GM23338 (cell line): ENCODE data around the gene IMPDH1.

Experiments
- CREB1 ChIP-seq: fragments of 250-450 bp; sonication (Bioruptor Pico); IDR thresholded peaks from 2 replicates; pipeline ENCODE4 v1.5.0; 2020; ENCODE audit warnings: low read depth, mild to moderate bottlenecking, moderate library complexity
- CTCF ChIP-seq, 2 experiments: fragments of 200-600 bp in 1 of 2; sonication (generic) in 1 of 2; conservative IDR thresholded peaks; 2 replicates each; pipeline versions ENCODE4 v1.5.1 to v1.6.1; 2016 to 2017; ENCODE audit warnings: antibody characterized with exemption in 2 of 2, low read depth in 2 of 2, mild to moderate bottlenecking in 2 of 2, moderate library complexity in 1 of 2
- EZH2 ChIP-seq: fragments of 200-600 bp; sonication (generic); IDR thresholded peaks from one replicate; pipeline ENCODE4 v1.8.0; 2017; ENCODE audit warnings: antibody characterized with exemption, mild to moderate bottlenecking, low read depth; ENCODE audit not compliant: unreplicated experiment
- EZH2phosphoT487 ChIP-seq: fragments of 200-600 bp; sonication (generic); IDR thresholded peaks from one replicate; pipeline ENCODE4 v1.8.1; 2018; ENCODE audit warnings: antibody characterized with exemption; ENCODE audit not compliant: unreplicated experiment
- POLR2AphosphoS5 ChIP-seq: IDR thresholded peaks from 2 replicates; pipeline ENCODE4 v1.6.1; 2016; ENCODE audit warnings: antibody characterized with exemption, low read depth
- TF ChIP-seq, protein P1 (sequence below): IDR thresholded peaks from 2 replicates; pipeline ENCODE4 v1.6.1; 2016; ENCODE audit warnings: antibody characterized with exemption

- TF ChIP-seq CTCF (conservative IDR thresholded peaks at IDR 0.05; ENCODE audit: low read depth in 2 of 2) (no peak), EZH2phosphoT487 (no peak), POLR2AphosphoS5 (no peak), CREB1 (no peak), EZH2 (no peak)
- TF ChIP-seq, protein P1, sequence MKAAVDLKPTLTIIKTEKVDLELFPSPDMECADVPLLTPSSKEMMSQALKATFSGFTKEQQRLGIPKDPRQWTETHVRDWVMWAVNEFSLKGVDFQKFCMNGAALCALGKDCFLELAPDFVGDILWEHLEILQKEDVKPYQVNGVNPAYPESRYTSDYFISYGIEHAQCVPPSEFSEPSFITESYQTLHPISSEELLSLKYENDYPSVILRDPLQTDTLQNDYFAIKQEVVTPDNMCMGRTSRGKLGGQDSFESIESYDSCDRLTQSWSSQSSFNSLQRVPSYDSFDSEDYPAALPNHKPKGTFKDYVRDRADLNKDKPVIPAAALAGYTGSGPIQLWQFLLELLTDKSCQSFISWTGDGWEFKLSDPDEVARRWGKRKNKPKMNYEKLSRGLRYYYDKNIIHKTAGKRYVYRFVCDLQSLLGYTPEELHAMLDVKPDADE: no peak
Observed at GRCh38 chr7:128376077-128376476, 33.7 kb downstream of the IMPDH1 start.
